ENCODE results near the gene FAM167B.

Gene FAM167B

GRCh38 chr1:32239790-32240139 lies 7.3 kb upstream of the FAM167B start:
- H3K4me3 ChIP-seq, result peak overlapping the region; percentile 60 to 61
- no peak for TF ChIP-seq CTCF (IDR thresholded peaks at IDR 0.05)
- DNase-seq, result peak in 1 of 2 donors; percentile 70
- H3K27me3 ChIP-seq, result no peaks in the 10 kb centered on the region
- H3K9me3 ChIP-seq, result no peaks in the 10 kb centered on the region
- peaks cover 0 to 22% (median 19%) of the 10 kb centered on the region in 4 donors for H3K4me1 ChIP-seq
- H3K27ac ChIP-seq, result peak overlapping the region; percentile 77 to 87
- peaks cover 0 to 9% (median 3%) of the 10 kb centered on the region in 3 donors for H3K36me3 ChIP-seq
- intact Hi-C loops (cut with DNase I; ENCODE audit: low total_unique reads), result loop anchor here (5.0 to 10.0 kb wide), 2 partner anchors 32 to 55 kb away; partner anchors contain the start of genes DCDC2B and IQCC

- H3K27ac ChIP-seq, result peak overlapping the region; percentile 77 to 87
- H3K27me3 ChIP-seq, result no peaks in the 10 kb centered on the region
- peak overlapping the region; percentile 60 to 61 for H3K4me3 ChIP-seq
- peaks cover 0 to 3% (median 0%) of the 10 kb centered on the region in 3 donors for H3K36me3 ChIP-seq
- intact Hi-C loops (cut with DNase I; ENCODE audit: low total_unique reads), result loop anchor here (5.0 kb wide), 1 partner anchor 33 kb away; the partner anchor contains the start of genes DCDC2B and IQCC
- H3K4me1 ChIP-seq, result peaks cover 0 to 22% (median 19%) of the 10 kb centered on the region in 4 donors
- TF ChIP-seq CTCF (IDR thresholded peaks at IDR 0.05), result peak; percentile 28 to 29
- peak; percentile 69 to 91 for DNase-seq
- H3K9me3 ChIP-seq, result no peaks in the 10 kb centered on the region
Observed at GRCh38 chr1:32240140-32240951, 6.7 kb upstream of the FAM167B start.

- intact Hi-C loops (cut with DNase I; ENCODE audit: low total_unique reads), result loop anchor here (5.0 kb wide), 1 partner anchor 34 kb away; the partner anchor contains the start of genes DCDC2B and IQCC
- Histone ChIP-seq H3K4me1 (peaks cover 0 to 22% (median 19%) of the 10 kb centered on the region in 4 donors), H3K36me3 (no peaks in the 10 kb centered on the region), H3K9me3 (no peaks in the 10 kb centered on the region), H3K27ac (peak overlapping the region; percentile 77 to 87), H3K4me3 (peak overlapping the region; percentile 60 to 61), H3K27me3 (no peaks in the 10 kb centered on the region)
- no peak for TF ChIP-seq CTCF (IDR thresholded peaks at IDR 0.05)
- DNase-seq, result peak; percentile 55 to 85
Observed at GRCh38 chr1:32241001-32241763, 5.8 kb upstream of the FAM167B start.

GRCh38 chr1:32242341-32242851 lies 4.6 kb upstream of the FAM167B start:
- no peak overlapping the region for H3K4me3 ChIP-seq
- no peak for TF ChIP-seq CTCF (IDR thresholded peaks at IDR 0.05)
- H3K4me1 ChIP-seq, result peaks cover 0 to 34% (median 28%) of the 10 kb centered on the region in 4 donors
- no peaks in the 10 kb centered on the region for H3K9me3 ChIP-seq
- peak overlapping the region in 1 of 2 donors; percentile 77 for H3K27ac ChIP-seq
- H3K27me3 ChIP-seq, result no peaks in the 10 kb centered on the region
- intact Hi-C loops (cut with DNase I; ENCODE audit: low total_unique reads), result loop anchor here (5.0 kb wide), 1 partner anchor 35 kb away; the partner anchor contains the start of genes DCDC2B and IQCC
- DNase-seq, result peak in 1 of 2 donors; percentile 31
- no peaks in the 10 kb centered on the region for H3K36me3 ChIP-seq

GRCh38 chr1:32247452-32247851 lies 430 bp downstream of the FAM167B start:
- H3K9me3 ChIP-seq, result no peaks in the 10 kb centered on the region
- no peaks in the 10 kb centered on the region for H3K27me3 ChIP-seq
- intact Hi-C loops (cut with DNase I; ENCODE audit: low total_unique reads), result no loop called here
- no peaks in the 10 kb centered on the region for H3K36me3 ChIP-seq
- H3K27ac ChIP-seq, result peak overlapping the region; percentile 6 to 31
- TF ChIP-seq CTCF (IDR thresholded peaks at IDR 0.05), result no peak
- no peak overlapping the region for H3K4me3 ChIP-seq
- DNase-seq, result no peak
- peaks cover 0 to 29% (median 19%) of the 10 kb centered on the region in 4 donors for H3K4me1 ChIP-seq
